SK-N-SH treated with all-trans-retinoic acid at 6 μM for 48 hours (cell line): ENCODE measurements around the gene GMIP.

Experiments
- ATAC-seq: fragments of 200-7000 bp; cut with Tn5 transposase; 3 replicates; pipeline ENCODE4 v1.9.1; 2020; ENCODE audit warnings: mild to moderate bottlenecking, moderate library complexity
- ARNTL ChIP-seq: fragments of 450-650 bp; formaldehyde crosslinking; IDR thresholded peaks from 2 replicates; pipeline ENCODE4 v1.5.0; 2020; ENCODE audit warnings: low read depth, mild to moderate bottlenecking, moderate library complexity, borderline replicate concordance
- BACH2 ChIP-seq: fragments of 250-450 bp; sonication (Bioruptor Pico); IDR thresholded peaks from 2 replicates; pipeline ENCODE4 v1.9.0; 2021; ENCODE audit warnings: mild to moderate bottlenecking, borderline replicate concordance
- CREB5 ChIP-seq: fragments of 250-450 bp; sonication (Bioruptor Pico); IDR thresholded peaks from 2 replicates; pipeline ENCODE4 v1.5.1; 2020; ENCODE audit warnings: low read depth, mild to moderate bottlenecking, moderate library complexity
- CSDC2 ChIP-seq: fragments of 250-450 bp; sonication (Bioruptor Pico); IDR thresholded peaks from 2 replicates; pipeline ENCODE4 v1.5.0; 2020; ENCODE audit warnings: mild to moderate bottlenecking, moderate library complexity
- CSRNP3 ChIP-seq: fragments of 250-450 bp; sonication (Bioruptor Pico); IDR thresholded peaks from 2 replicates; pipeline ENCODE4 v1.5.1; 2021; ENCODE audit warnings: mild to moderate bottlenecking, moderate library complexity
- ESRRG ChIP-seq: fragments of 250-450 bp; sonication (Bioruptor Pico); IDR thresholded peaks from 2 replicates; pipeline ENCODE4 v1.6.1; 2021; ENCODE audit warnings: mild to moderate bottlenecking
- ISL1 ChIP-seq: fragments of 250-450 bp; sonication (Bioruptor Pico); IDR thresholded peaks from 2 replicates; pipeline ENCODE4 v2.1.2; 2022; ENCODE audit warnings: mild to moderate bottlenecking, moderate library complexity
- OSR1 ChIP-seq: fragments of 250-450 bp; sonication (Bioruptor Pico); IDR thresholded peaks from 2 replicates; pipeline ENCODE4 v1.8.0; 2022; ENCODE audit warnings: moderate library complexity, mild to moderate bottlenecking, inconsistent platforms
- PATZ1 ChIP-seq: fragments of 250-450 bp; sonication (Bioruptor Pico); IDR thresholded peaks from 2 replicates; pipeline ENCODE4 v1.8.0; 2020; ENCODE audit warnings: mild to moderate bottlenecking, moderate library complexity, borderline replicate concordance
- POU6F1 ChIP-seq: fragments of 250-450 bp; sonication (Bioruptor Pico); IDR thresholded peaks from 2 replicates; pipeline ENCODE4 v1.8.0; 2021; ENCODE audit warnings: low read depth, mild to moderate bottlenecking, moderate library complexity, borderline replicate concordance
- PPARA ChIP-seq: fragments of 250-450 bp; sonication (Bioruptor Pico); IDR thresholded peaks from 2 replicates; pipeline ENCODE4 v1.5.0; 2020; ENCODE audit warnings: mild to moderate bottlenecking, borderline replicate concordance
- RARB ChIP-seq: fragments of 250-450 bp; sonication (Bioruptor Pico); IDR thresholded peaks from 2 replicates; pipeline ENCODE4 v1.8.0; 2021; ENCODE audit warnings: mild to moderate bottlenecking, moderate library complexity
- SNAI2 ChIP-seq: fragments of 250-450 bp; sonication (Bioruptor Pico); IDR thresholded peaks from 2 replicates; pipeline ENCODE4 v1.5.0; 2020; ENCODE audit warnings: mild to moderate bottlenecking, moderate library complexity
- TOX ChIP-seq: fragments of 250-450 bp; sonication (Bioruptor Pico); IDR thresholded peaks from 2 replicates; pipeline ENCODE4 v1.8.0; 2021; ENCODE audit warnings: mild to moderate bottlenecking, moderate library complexity, borderline replicate concordance
- TSHZ2 ChIP-seq: fragments of 250-450 bp; sonication (Bioruptor Pico); IDR thresholded peaks from 2 replicates; pipeline ENCODE4 v1.5.0; 2020; ENCODE audit warnings: mild to moderate bottlenecking, moderate library complexity
- ZFP3 ChIP-seq: fragments of 250-450 bp; sonication (Bioruptor Pico); IDR thresholded peaks from 2 replicates; pipeline ENCODE4 v1.5.0; 2020; ENCODE audit warnings: mild to moderate bottlenecking, moderate library complexity
- ZFP30 ChIP-seq: fragments of 450-650 bp; formaldehyde crosslinking; IDR thresholded peaks from 2 replicates; pipeline ENCODE4 v1.5.0; 2022; ENCODE audit warnings: mild to moderate bottlenecking, moderate library complexity
- ZNF70 ChIP-seq: fragments of 450-650 bp; formaldehyde crosslinking; IDR thresholded peaks from 2 replicates; pipeline ENCODE4 v1.5.0; 2020; ENCODE audit warnings: mild to moderate bottlenecking, moderate library complexity
- ZNF8 ChIP-seq: fragments of 450-650 bp; formaldehyde crosslinking; IDR thresholded peaks from 2 replicates; pipeline ENCODE4 v1.5.0; 2020; ENCODE audit warnings: mild to moderate bottlenecking, moderate library complexity

Gene GMIP

GRCh38 chr19:19591133-19591825, 52.2 kb downstream of the GMIP start:
- no peak for TF ChIP-seq BACH2
- no peak for TF ChIP-seq ZFP30
- no peak for TF ChIP-seq ARNTL (CRISPR knock-in tag)
- no peak for TF ChIP-seq POU6F1 (CRISPR knock-in tag)
- TF ChIP-seq PPARA (CRISPR knock-in tag): no peak
- TF ChIP-seq PATZ1 (CRISPR knock-in tag): no peak
- TF ChIP-seq ZNF8 (CRISPR knock-in tag): no peak
- TF ChIP-seq TSHZ2 (CRISPR knock-in tag): no peak
- no peak for TF ChIP-seq ZFP3 (CRISPR knock-in tag)
- TF ChIP-seq ZNF70 (CRISPR knock-in tag): no peak
- no peak for TF ChIP-seq CREB5 (CRISPR knock-in tag)
- no peak for TF ChIP-seq TOX (CRISPR knock-in tag)
- TF ChIP-seq OSR1: no peak
- TF ChIP-seq CSRNP3: no peak
- no peak for TF ChIP-seq ISL1
- no peak for TF ChIP-seq CSDC2
- TF ChIP-seq SNAI2: no peak
- no peak for TF ChIP-seq RARB
- TF ChIP-seq ESRRG (CRISPR knock-in tag): no peak
- peak; percentile 87 for ATAC-seq

- no peak for TF ChIP-seq ZNF8 (CRISPR knock-in tag)
- no peak for TF ChIP-seq RARB
- no peak for TF ChIP-seq CSRNP3
- no peak for TF ChIP-seq TSHZ2 (CRISPR knock-in tag)
- ATAC-seq: no peak
These were observed 54.9 kb downstream of the GMIP start for GRCh38 chr19:19588546-19588945.
